Activated CD4-positive, alpha-beta T cell treated with anti-CD3 and anti-CD28 coated beads, Interleukin-2, amount 50 U/mL, for 24 hours (primary cell): ENCODE results near the gene PRKAR2B.
"Not testable (repeated sequence)": the region's sequence is repeated elsewhere in the genome, so short reads cannot be mapped to it uniquely, and the experiment has no call there.

Experiments used
- DNase-seq, 2 donors: peaks; one replicate each; pipeline ENCODE4 v3.0.0-alpha.2; 2020; ENCODE audit warnings: low read depth in 1 of 2, low spot score in 1 of 2

PRKAR2B gene

DNA sequence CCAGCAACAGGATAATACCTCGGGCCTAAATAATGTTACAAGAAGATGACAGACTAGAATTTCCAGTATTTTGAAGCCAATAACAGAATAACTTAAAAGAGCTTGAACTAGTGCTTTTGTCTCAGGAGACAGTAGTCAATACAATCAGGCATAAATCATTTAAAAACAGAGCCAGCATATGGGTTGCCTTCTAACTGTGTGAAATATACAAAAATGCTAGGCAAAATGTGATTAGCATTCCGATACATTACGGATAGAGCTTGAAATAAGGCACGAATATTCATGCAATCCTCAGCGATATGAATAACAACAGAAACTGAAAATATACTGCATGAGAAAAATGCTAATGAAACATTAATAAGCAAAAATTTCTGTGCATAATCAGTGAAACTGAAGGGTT, 18.3 kb upstream of the PRKAR2B start:
- no peak for DNase-seq

DNA sequence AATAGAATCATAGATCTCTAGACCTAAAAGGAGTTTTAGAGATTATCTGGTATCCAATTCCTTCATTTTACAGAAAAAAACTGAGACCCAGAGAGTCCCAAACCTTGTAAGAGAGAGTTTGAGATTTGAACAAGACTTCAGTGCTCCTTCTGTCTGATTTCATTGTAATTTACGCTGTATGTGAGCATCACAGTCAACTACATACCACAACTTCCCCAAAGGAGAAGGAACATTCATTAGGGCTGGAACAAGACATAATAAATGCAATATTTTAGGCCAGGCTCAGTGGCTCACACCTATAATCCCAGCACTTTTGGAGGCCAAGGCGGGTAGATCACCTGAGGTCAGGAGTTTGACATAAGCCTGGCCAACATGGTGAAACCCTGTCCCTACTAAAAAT, 17.3 kb upstream of the PRKAR2B start:
- DNase-seq = no peak

DNA sequence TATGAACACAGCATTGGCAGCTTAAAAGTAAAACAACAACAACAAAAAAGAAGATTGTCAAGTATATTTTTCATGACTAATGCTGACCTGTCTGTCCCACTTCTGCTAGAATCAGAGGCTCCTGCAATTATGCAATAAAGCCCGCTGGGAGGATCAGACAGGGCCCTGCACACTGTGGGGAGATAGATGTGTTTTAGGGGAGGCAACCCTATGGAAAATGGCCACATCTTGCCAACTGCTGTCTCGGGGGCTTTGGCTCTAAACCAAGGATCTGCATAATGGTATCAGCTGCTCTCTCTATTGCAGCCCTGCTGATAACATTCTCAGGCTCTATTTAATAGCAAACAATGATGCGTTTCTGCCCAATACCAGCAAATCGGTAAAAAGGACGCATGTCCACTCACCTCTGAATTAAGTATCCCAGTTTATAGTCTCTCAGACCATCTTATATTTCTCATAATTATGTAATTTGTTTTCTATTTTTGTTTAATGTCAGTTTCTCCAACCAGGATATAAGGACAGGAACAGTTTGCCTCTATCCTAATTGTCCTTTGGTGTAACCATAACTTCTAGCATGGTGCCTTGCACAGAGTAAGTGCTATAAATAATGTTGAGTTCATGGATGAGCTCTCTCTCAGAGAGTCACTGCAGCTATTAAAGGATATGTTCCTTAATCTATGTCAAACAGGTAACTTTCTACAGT, 15.3 kb upstream of the PRKAR2B start:
- DNase-seq = no peak

DNA sequence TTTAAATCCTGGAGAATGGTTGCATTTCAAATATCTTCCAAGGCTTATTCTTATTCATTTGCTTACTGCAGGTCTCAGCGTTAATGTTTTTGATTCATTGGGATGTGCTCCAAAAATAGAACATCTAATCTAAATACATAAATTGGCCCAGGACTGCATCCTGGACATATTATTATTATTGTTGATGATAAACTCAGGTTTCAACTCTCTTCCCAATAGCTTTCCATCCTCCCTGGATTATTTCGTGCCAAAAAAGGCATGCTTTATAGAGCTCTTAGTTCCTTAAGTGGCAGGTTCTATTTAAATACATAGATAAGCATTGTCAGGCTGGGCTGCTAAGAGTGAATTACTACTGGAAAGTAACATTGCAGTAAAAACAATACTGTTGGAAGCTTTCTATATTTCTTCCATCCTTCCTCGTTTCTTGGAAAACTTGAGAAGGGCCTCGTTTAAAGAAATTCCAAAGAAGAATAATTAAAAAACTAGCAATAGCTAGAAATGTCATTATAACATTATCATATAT, 14.7 kb upstream of the PRKAR2B start:
- no peak for DNase-seq

DNA sequence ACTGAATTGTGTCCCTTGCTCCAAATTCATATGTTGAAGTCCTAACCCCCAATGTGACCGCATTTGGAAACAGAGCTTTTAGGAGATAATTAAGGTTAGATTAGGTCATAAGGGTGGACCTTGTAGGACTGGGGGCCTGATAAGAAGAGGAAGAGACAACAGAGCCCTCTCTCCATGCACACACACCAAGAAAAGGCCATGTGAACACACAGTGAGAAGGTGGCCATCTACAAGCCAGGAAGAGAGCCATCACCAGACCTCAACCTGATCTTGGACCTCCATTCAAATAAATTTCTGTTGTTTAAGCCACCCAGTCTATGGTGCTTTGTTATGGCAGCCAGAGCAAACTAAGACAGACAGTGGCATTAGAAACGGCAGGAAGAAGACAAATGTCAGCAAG, 12.5 kb upstream of the PRKAR2B start:
- no peak for DNase-seq

DNA sequence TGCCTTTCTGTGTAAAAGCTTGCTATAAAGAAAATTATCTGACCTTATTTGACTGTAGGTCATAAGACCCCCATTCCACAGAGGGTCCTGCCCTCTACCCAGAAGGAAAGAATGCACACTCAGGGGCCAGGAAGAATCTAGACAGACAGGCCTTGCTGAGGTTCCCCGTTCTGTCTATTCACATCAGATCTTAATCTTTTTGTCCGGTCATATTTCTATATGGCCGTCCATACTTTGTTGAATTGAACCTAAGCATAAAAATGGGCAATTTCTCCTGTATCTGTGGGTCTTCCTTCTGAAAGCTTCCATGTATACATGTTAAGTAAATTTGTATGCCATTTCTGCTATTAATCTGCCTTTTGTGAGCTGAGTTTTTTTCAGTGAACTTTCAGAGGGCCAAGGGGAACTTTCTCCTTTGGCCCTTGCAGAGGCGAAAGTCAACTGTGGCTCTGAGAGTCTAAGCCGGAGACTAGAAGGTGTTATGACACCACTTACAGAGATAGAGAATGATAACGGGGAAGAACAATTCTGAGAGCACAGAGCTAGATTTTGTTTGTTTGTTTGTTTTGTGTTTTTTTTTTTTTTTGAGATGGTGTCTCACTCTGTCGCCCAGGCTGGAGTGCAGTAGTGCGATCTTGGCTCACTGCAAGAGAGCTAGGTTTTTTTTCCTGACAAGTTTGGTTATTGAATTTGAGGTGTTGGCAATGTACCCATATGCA, 11.6 kb upstream of the PRKAR2B start:
- no peak for DNase-seq

DNA sequence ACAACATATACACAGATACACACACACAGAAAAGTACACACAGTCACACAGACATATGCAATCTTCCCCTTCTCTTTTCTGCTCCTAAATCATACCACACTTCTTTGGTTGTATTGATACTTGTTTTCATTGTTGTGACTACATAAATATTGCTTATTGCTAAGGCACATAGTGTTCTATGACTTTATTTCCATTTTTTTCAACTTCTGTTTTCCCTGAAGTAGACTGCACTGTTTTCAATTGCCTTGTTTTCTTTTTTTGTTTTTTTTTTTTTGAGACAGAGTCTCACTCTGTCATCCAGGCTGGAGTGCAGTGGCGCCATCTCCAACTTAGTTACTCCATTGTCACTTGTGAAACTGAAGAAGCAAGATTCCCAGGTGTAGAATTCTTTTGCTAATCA, 10.0 kb upstream of the PRKAR2B start:
- DNase-seq = no peak

DNA sequence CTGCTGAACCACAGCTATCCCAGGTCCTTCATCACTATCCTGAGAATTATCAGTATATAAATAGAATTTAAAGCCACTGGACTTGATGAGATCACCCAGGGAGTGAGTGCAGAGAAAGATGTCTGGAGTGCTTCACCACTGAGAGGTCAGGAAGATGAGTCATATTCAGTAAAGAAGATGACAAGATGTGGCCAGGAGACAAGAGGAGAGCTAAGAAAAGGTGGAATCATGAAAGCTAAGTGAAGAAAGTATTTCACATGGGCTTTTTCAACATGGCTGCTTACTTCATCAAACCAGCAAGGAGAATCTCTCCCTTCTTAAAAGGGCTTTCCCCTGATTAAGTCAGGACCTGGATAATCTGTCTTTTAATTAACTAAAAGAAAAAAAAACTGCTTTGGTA, 9.1 kb upstream of the PRKAR2B start:
- no peak for DNase-seq

DNA sequence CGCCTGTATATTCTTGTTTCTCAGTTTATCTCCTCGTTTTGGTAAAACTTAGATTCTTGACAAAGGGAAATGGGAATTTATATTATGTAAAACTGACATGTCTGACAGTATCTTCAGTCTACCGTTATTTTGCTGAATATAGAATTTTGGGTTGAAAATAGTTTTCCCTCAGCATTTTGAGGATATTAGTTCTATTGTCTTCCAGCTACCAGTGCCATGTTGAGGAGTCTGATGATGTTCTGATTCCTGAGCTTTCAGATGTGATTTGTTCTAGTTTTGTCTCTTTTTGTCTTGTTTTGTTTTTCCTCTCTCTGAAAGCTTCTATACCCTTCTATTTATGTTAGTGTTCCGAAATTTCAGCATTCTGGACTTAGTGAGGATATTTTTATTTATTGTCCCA, 8.0 kb upstream of the PRKAR2B start:
- DNase-seq = no peak

DNA sequence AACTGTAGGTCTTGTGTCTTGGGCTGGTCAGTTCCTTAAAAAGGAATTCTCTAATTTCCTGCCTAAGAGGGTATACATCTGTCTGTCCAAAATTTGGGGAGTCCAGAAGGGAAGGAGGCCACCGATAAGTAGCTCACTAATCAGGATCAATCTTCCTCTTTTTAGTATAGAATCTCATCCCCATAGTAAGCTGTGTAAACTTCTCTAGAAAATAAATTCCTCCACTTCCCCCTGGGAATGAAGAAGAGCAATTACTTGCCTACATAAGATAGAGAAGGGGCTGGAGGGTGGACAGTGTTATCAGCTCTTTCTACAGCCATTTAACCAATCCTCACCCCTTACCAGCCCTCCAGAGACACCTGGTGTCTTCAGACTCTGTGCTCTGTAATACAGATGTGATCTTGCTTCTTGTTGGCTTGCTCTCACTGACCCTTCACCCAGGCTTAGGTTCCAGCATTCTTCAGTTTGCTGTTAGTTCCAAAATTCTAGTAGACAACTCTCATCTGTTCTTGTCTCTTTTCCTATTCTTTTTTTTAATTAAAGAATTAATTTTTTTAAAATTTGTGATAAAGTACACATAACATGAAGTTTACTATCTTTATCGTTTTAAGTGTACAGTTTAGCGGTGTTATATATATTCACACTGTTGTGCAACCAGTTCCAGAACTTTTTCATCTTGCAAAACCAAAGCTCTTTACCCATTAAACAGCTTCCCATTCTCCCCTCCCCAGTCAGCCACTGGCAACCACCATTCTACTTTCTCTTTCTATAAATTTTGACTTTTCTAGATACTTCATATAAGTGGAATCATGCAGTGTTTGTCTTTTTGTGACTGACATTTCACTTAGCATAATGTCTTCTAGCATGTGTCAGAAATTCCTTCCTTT, 6.5 kb upstream of the PRKAR2B start:
- no peak for DNase-seq

DNA sequence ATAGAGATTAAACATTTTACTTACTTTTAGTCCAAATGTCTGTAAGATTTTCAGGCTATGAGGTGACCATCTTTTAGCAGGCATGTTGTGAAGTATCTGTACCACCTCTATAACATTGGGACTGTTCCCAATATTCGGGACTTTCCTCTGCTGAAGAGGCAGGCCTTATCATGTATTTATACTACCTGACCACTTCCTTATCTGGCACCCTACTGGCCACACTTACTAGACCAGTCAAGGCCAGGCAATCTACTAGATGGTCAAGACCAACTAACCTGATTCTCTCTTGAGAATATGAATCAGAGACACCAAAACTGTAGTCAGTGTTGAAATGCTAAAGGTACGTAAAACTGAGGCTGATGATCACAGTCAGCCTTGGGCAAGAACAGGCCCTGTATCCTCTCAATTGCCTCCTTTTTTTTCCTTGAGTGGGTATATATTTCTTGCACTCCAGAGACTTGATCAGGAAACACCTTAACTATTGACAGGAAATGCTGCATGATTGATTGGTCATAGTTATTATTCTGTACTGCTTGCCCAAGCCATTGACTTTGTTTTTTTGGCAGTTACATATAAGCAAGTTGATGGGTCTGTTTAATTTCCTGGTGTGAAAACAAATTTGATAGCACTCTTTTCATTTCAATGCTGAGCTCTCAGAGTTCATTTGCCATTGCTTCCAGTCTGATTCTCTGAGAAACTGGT, 5.2 kb upstream of the PRKAR2B start:
- no peak for DNase-seq

DNA sequence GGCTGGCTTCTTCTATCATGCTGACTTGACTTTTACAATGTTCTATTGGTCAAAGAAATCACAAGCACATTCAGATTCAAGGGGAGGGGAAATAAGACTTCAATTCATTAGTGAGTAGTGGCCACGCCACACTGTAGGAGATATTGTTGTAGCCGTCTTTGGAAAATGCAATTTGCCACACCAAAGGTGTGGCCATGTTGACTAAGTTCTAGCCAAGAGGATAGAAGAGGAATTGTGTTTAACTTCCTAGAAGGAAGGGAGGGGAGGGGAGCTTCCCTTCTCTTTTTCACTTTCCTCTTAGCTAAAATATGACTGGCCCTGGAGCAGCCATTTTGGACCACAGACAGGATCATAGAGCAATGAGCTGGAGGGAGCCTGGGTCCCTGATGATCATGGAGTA, 3.4 kb upstream of the PRKAR2B start:
- DNase-seq = no peak

DNA sequence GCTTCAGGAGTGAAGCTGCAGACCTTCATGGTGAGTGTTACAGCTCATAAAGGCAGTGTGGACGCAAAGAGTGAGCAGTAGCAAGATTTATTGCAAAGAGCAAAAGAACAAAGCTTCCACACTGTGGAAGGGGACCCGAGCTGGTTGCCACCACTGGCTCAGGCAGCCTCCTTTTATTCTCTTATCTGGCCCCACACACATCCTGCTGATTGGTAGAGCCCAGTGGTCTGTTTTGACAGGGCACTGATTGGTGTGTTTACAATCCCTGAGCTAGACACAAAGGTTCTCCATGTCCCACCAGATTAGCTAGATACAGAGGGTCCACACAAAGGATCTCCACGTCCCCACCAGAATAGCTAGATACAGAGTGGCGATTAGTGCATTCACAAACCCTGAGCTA, 2.7 kb upstream of the PRKAR2B start:
- not testable (repeated sequence) for DNase-seq

DNA sequence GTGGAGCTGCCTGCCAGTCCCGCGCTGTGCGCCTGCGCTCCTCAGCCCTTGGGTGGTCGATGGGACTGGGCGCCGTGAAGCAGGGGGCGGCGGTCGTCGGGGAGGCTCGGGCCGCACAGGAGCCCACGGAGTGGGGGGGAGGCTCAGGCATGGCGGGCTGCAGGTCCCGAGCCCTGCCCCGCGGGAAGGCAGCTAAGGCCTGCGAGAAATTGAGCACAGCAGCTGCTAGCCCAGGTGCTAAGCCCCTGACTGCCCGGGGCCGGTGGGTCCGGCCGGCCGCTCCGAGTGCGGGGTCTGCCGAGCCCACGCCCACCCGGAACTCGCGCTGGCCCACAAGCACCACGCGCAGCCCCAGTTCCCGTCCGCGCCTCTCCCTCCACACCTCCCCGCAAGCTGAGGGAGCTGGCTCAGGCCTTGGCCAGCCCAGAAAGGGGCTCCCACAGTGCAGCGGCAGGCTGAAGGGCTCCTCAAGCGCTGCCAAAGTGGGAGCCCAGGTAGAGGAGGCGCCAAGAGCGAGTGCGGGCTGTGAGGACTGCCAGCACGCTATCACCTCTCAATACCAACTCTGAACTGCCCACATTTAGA, 2.1 kb upstream of the PRKAR2B start:
- DNase-seq = not testable (repeated sequence)

DNA sequence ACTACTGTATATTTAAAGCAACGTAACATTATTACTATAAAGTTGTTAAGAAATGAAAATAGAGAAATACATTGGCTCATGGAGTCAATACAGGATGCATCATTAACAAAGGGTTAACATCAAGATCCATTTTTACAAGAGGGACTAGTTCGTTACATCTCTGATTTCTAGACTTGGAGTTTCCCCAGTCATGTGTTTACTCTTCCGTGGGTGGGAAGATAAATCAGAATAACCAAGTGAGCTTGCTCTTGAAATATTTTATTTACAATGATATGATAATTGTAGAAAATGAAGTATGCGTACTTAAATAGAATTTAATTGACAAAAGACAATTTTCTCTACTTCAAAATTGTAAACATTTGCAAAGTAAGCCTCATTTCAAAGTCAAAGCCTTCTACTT, 1.0 kb upstream of the PRKAR2B start:
- no peak for DNase-seq

DNA sequence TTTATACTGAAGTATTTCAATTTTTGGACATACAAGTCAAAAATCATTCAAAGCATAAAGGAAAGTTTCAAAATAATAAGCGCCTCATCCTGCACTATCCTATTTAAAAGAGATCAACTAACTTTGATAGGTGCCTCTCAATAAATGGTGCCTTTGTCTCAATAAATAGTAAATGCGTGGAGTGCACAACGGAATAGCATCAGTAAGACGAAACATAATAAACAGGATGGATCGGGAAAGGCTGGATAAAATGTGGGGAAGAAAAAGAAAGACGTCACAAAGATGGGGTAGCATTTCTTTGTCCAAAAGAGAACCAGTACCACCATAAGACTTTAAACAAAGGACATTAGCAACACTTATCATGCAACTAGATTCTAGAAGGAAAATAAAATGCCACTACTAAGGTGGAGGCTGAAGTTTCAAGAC, 571 bp upstream of the PRKAR2B start:
- no peak for DNase-seq

DNA sequence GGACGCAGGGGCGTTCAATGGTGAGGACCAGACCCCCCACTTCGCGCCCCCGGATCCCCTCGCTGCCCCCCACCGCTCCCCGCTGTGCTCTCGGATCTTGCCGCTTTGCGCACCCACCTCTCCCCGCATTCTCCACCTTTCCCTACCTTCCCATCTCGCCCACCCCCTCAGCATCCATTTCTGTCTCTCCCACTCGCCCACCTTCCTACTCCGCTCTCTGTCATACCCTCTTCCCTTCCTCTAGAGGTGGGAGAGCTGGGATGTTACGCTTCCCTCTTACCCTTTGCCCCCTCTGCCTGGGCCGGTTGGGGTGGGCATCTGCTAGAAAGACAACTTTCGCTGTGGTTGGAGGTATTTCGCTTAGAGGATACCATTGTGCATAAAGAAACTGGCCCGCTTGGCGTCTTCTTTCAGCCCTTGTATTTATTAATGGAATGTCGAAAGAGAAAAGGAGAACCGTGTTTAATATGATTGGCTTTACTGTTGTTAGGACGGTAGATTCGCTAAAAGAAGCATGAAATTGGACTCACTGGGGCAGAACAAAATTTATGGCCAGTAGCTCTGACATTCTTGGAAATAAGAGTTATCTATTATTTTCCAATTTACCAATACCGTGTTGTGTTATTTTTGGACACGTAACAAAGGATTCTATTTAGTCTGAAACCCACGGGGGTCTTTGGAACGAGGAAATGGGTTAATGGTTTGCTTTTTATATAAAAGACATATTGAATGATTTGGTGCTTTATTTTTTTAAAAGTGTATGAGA, 873 bp downstream of the PRKAR2B start:
- DNase-seq = no peak

DNA sequence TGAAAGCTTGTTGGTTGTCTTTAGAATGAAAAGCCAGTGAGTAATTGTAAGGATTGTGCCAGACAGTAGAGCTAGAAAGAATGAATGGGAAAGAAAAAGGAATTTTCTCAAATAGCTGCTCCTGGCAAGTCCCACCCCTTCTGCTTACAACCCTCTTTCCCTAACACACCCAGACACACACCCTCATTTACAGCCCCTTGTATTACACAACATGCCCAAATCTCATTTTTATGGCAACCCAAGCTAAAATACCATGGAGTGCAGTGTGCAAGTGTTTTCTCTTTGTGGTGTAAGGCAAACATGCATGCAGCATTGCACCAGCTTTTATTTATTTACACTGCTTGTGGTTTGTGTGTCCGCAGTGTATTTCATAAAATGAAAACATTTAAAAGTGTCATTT, 1.5 kb downstream of the PRKAR2B start:
- no peak for DNase-seq

DNA sequence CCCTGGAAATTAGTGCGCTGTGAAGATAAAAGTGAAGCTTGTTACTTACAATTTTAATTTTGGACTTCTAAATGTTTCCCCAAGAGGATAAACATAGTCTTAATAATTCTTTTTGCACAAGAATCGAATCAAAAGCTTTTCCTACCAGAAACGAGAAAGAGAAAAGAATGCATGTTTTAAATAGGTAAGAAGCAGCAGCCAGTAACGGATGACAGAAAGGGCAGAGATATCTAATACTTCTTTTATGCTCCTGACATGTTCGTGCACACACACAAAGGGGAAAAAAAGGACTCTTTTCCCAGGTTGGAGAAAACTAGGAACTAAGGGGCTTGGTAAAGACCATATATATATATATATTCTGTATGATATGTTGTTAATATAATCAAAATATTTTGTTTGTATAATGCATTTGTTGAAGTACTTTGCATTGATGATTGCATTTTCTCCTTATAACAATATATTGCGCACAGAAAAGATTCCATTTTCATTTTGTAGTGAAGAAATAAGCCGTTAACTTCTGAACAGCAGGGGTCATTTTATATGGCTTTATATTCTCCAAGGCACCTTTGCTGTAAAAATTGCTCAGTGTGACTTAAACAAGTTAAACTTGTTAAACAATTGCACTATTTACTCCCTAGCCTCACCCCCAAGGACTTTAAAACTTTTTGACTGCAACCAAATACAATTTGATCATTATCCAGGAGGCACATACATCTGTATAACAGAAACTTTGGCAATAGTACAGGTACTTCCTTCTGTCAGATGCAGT, 2.2 kb downstream of the PRKAR2B start:
- DNase-seq = no peak
